ENCODE results near the gene APOL5.
"Not testable (repeated sequence)": the region's sequence is repeated elsewhere in the genome, so short reads cannot be mapped to it uniquely, and the experiment has no call there.

APOL5 gene

DNA sequence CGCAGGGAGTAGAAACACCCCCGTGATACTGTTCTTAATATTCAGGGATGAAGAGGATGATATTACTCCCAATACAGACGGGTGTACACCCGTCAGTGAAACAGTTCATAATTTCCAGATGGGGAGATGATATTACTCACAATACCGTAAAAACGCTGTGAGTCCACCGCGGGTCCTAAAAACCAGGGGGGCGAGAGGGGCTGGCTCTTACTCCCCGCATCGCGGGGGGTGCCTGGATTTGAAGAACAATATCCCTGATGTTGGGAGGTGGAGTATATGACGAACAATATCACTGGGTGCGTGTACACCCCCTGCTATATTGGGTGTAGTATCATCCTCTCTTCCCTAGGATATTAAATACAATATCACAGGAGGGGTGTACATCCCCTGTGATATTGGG lies 20.5 kb upstream of the APOL5 start:
- H3K27ac ChIP-seq (ENCODE audit: poor library complexity, severe bottlenecking), result no peak overlapping the region
- H3K36me3 ChIP-seq (ENCODE audit: low read depth), result no peaks in the 10 kb centered on the region
- no peaks in the 10 kb centered on the region for H3K4me1 ChIP-seq (ENCODE audit: insufficient read depth, poor library complexity, severe bottlenecking)
- H3K9me3 ChIP-seq (ENCODE audit: severe bottlenecking), result no peaks in the 10 kb centered on the region
- no peak overlapping the region for H3K4me3 ChIP-seq (ENCODE audit: severe bottlenecking)
- no peak for TF ChIP-seq CTCF (IDR thresholded peaks at IDR 0.05; ENCODE audit: poor library complexity, severe bottlenecking)
- no peaks in the 10 kb centered on the region for H3K27me3 ChIP-seq (ENCODE audit: insufficient read depth, poor library complexity, severe bottlenecking)
- DNase-seq (ENCODE audit: low spot score), result no peak
- ATAC-seq (ENCODE audit: low read depth), result no peak

GRCh38 chr22:35699852-35700251 lies 17.8 kb upstream of the APOL5 start:
- H3K9me3 ChIP-seq (ENCODE audit: severe bottlenecking); H3K4me1 ChIP-seq (ENCODE audit: insufficient read depth, poor library complexity, severe bottlenecking); H3K27ac ChIP-seq (ENCODE audit: poor library complexity, severe bottlenecking); H3K36me3 ChIP-seq (ENCODE audit: low read depth); DNase-seq (ENCODE audit: low spot score); H3K27me3 ChIP-seq (ENCODE audit: insufficient read depth, poor library complexity, severe bottlenecking); ATAC-seq (ENCODE audit: low read depth); H3K4me3 ChIP-seq (ENCODE audit: severe bottlenecking): not testable (repeated sequence)

- Histone ChIP-seq H3K4me3 (ENCODE audit: severe bottlenecking) (no peak overlapping the region), H3K27me3 (ENCODE audit: insufficient read depth, poor library complexity, severe bottlenecking) (no peaks in the 10 kb centered on the region), H3K36me3 (ENCODE audit: low read depth) (no peaks in the 10 kb centered on the region), H3K4me1 (ENCODE audit: insufficient read depth, poor library complexity, severe bottlenecking) (peaks cover 6% of the 10 kb centered on the region), H3K27ac (ENCODE audit: poor library complexity, severe bottlenecking) (no peak overlapping the region), H3K9me3 (ENCODE audit: severe bottlenecking) (no peaks in the 10 kb centered on the region)
- ATAC-seq (ENCODE audit: low read depth), result no peak
- no peak for TF ChIP-seq CTCF (IDR thresholded peaks at IDR 0.05; ENCODE audit: poor library complexity, severe bottlenecking)
- DNase-seq (ENCODE audit: low spot score), result no peak
Measured at GRCh38 chr22:35703861-35704584, 13.6 kb upstream of the APOL5 start.

DNA sequence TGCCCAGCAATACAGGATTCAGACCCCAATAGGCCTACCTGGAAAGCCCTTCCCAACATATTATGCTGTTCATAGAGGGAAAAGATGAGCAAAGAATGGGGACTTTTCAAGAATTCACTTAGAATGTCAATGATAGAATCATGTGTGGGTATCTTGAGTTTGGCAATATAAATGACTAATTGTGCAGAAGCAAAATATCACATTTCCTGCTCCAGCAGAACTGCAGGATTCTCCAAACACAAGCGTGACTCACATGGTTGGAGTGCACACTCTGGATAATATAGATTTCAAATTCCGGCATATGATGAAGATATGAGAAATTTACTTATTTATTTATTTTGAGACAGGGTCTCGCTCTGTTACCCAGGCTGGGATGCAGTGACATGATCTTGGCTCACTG lies 12.5 kb upstream of the APOL5 start:
- no peaks in the 10 kb centered on the region for H3K36me3 ChIP-seq (ENCODE audit: low read depth)
- peak overlapping the region; percentile 52 for H3K27ac ChIP-seq (ENCODE audit: poor library complexity, severe bottlenecking)
- DNase-seq (ENCODE audit: low spot score) (no peak), ATAC-seq (ENCODE audit: low read depth) (peak; percentile 96)
- H3K4me3 ChIP-seq (ENCODE audit: severe bottlenecking), result no peak overlapping the region
- TF ChIP-seq CTCF (IDR thresholded peaks at IDR 0.05; ENCODE audit: poor library complexity, severe bottlenecking), result no peak
- H3K9me3 ChIP-seq (ENCODE audit: severe bottlenecking), result no peaks in the 10 kb centered on the region
- no peaks in the 10 kb centered on the region for H3K27me3 ChIP-seq (ENCODE audit: insufficient read depth, poor library complexity, severe bottlenecking)
- peaks cover 6% of the 10 kb centered on the region for H3K4me1 ChIP-seq (ENCODE audit: insufficient read depth, poor library complexity, severe bottlenecking)

DNA sequence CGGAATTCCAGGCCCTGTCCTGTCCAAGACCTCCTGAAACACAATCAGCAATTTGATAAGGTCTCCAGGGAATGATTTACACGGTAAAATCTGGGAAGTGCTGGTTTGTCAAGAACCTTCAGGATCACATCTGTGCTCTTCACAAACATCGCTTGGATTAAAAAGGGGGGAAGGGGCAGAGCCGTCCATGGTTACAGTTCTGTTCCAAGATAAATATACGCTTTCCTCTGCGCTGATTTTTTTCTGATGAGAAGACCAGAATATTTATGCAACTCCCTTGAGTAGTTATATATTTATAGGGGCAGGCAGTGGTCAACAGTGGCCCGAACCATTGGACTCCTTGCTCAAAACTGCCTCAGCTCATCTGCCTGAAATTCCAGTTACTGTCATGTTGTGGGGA lies 9.2 kb upstream of the APOL5 start:
- TF ChIP-seq CTCF (IDR thresholded peaks at IDR 0.05; ENCODE audit: poor library complexity, severe bottlenecking), result no peak
- Histone ChIP-seq H3K4me1 (ENCODE audit: insufficient read depth, poor library complexity, severe bottlenecking) (peaks cover 6% of the 10 kb centered on the region), H3K36me3 (ENCODE audit: low read depth) (no peaks in the 10 kb centered on the region), H3K27ac (ENCODE audit: poor library complexity, severe bottlenecking) (no peak overlapping the region), H3K9me3 (ENCODE audit: severe bottlenecking) (no peaks in the 10 kb centered on the region), H3K27me3 (ENCODE audit: insufficient read depth, poor library complexity, severe bottlenecking) (no peaks in the 10 kb centered on the region), H3K4me3 (ENCODE audit: severe bottlenecking) (no peak overlapping the region)
- ATAC-seq (ENCODE audit: low read depth), result no peak
- no peak for DNase-seq (ENCODE audit: low spot score)

Measured in RWPE2 (cell line).